PFSK-1 (cell line): Measurements from ENCODE around the gene ACSF3.

ENCODE experiments used
- POLR2AphosphoS5 ChIP-seq: IDR thresholded peaks from 2 replicates; pipeline ENCODE4 v1.6.1; 2012; ENCODE audit warnings: low read depth, mild to moderate bottlenecking, control low read depth, low read length, moderate library complexity
- SIN3A ChIP-seq: IDR thresholded peaks from 2 replicates; pipeline ENCODE4 v1.6.1; 2012; ENCODE audit warnings: mild to moderate bottlenecking, low read length, moderate library complexity, borderline replicate concordance; ENCODE audit not compliant: insufficient read depth

DNA sequence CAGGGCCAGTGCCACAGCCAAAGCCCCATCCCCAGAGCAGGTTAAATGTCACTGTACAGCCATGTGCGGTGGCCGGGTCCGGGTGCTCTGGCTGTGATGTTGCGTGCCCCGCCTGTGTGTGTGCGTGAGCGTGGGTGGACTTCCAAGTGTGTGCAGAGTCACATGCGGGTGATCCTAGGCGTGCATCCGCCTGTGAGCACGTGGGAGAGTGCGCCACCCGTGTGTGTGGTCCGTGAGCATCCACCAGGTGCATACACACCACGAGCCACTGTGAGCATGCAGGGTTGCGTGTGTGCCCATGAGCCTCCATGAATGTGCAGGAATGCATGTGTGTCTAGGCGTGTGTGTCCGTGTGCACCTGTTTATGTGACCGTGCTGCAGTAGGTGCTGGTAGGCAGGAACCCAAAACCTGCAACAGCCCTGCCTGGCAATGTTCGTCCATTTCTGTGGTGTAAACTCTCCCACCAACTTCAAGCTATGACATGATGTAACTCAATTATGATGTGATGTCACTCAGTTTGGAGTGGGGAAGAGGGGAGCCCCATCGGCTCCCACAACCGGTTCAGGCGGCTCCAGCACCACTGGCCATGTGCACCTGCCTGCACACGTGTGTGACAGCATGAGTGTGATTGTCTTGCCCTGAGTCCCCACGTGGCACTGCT, 37.6 kb upstream of the ACSF3 start:
- TF ChIP-seq POLR2AphosphoS5: no peak
- TF ChIP-seq SIN3A: no peak
